HG03095 (cell line): ENCODE results near the gene EVC2.

Experiments
- ATAC-seq: cut with Tn5 transposase; IDR thresholded peaks from one replicate; pipeline ENCODE4 v1.9.1; 2021; ENCODE audit warnings: moderate library complexity; ENCODE audit not compliant: unreplicated experiment

Gene EVC2

GRCh38 chr4:5715357-5715756, 7.0 kb upstream of the EVC2 start:
- no peak for ATAC-seq

GRCh38 chr4:5713861-5714260, 5.5 kb upstream of the EVC2 start:
- ATAC-seq = no peak

GRCh38 chr4:5712931-5713330, 4.6 kb upstream of the EVC2 start:
- ATAC-seq = no peak

GRCh38 chr4:5712517-5712916, 4.2 kb upstream of the EVC2 start:
- ATAC-seq = no peak

- ATAC-seq = no peak
These were observed 3.3 kb upstream of the EVC2 start for GRCh38 chr4:5711479-5712184.

GRCh38 chr4:5710961-5711478, 2.7 kb upstream of the EVC2 start, which contains the start of gene EVC:
EVC (plus strand) TSS chr4:5711201; CDS start chr4:5711381, 180 bp downstream.
- ATAC-seq = peak; percentile 41

- no peak for ATAC-seq
These were observed 2.0 kb upstream of the EVC2 start for GRCh38 chr4:5710065-5710960.

GRCh38 chr4:5709207-5709575, 832 bp upstream of the EVC2 start:
- no peak for ATAC-seq

- no peak for ATAC-seq
These were observed 446 bp downstream of the EVC2 start for GRCh38 chr4:5707778-5708448.

- ATAC-seq = no peak
These were observed 993 bp downstream of the EVC2 start for GRCh38 chr4:5707366-5707765.

GRCh38 chr4:5706486-5707290, 1.7 kb downstream of the EVC2 start:
- no peak for ATAC-seq

GRCh38 chr4:5705647-5706320, 2.6 kb downstream of the EVC2 start:
- ATAC-seq = no peak

GRCh38 chr4:5704276-5704675, 4.1 kb downstream of the EVC2 start:
- ATAC-seq = no peak

- ATAC-seq = no peak
These were observed 4.5 kb downstream of the EVC2 start for GRCh38 chr4:5703831-5704230.

GRCh38 chr4:5701971-5702370, 6.4 kb downstream of the EVC2 start:
- ATAC-seq = no peak

GRCh38 chr4:5700459-5700858, 7.9 kb downstream of the EVC2 start:
- no peak for ATAC-seq

- no peak for ATAC-seq
These were observed 12.0 kb downstream of the EVC2 start for GRCh38 chr4:5696341-5696740.

GRCh38 chr4:5693871-5694270, 14.5 kb downstream of the EVC2 start:
- ATAC-seq = no peak

GRCh38 chr4:5691491-5692132, 16.7 kb downstream of the EVC2 start:
- no peak for ATAC-seq

GRCh38 chr4:5689065-5689464, 19.3 kb downstream of the EVC2 start:
- ATAC-seq = no peak
